Islet of Langerhans (tissue), 1 donor: ENCODE data around the gene NDRG3.
"Not testable (repeated sequence)": the region's sequence is repeated elsewhere in the genome, so short reads cannot be mapped to it uniquely, and the experiment has no call there.

Experiments used
- FAIRE-seq: peaks from one replicate; lab custom pipeline; 2011; peaks lifted over from hg19 to GRCh38; lab: Jason Lieb, UNC

The NDRG3 gene

GRCh38 chr20:36687850-36688249 lies 58.0 kb downstream of the NDRG3 start:
- FAIRE-seq, result no peak

DNA sequence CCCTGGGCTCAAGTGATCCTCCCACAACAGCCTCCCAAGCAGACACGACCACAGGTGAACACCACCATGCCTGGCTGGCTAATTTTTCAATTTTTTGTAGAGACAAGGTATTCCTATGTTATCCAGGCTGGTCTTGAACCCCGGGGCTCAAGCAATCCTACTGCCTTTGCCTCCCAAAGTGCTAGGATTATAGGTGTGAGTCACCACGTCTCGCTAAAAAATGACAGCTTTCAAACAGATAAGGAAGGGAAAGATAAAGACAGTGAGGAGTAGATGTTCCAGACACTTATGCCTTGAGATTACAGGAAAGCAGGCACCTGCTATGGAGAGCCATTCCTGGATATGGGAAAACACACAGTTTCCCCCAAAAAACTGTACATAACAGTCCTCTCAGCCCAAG lies 58.9 kb downstream of the NDRG3 start:
- FAIRE-seq, result no peak

DNA sequence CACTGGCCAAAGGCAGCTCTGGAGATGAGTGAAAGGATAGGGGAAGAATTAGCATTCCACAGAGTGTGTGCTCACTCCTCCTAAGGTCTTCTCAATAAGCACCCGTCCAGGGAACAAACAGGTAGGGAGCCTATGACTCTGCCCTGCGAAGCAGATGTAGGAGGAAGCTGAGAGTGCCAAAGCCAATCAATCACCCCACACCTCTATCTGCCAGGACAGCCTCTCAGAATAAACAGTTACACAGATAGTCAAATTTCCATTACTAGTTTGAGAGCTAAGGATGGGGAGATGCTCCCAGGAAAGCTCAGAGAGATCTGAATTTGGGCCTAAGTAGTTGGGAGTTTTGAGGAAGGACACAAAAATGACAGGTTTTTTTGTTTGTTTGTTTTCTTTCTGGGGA lies 59.4 kb downstream of the NDRG3 start:
- no peak for FAIRE-seq

- no peak for FAIRE-seq
These were observed 61.1 kb downstream of the NDRG3 start for GRCh38 chr20:36684747-36685146.

GRCh38 chr20:36682311-36682710 lies 63.6 kb downstream of the NDRG3 start:
- FAIRE-seq, result no peak

DNA sequence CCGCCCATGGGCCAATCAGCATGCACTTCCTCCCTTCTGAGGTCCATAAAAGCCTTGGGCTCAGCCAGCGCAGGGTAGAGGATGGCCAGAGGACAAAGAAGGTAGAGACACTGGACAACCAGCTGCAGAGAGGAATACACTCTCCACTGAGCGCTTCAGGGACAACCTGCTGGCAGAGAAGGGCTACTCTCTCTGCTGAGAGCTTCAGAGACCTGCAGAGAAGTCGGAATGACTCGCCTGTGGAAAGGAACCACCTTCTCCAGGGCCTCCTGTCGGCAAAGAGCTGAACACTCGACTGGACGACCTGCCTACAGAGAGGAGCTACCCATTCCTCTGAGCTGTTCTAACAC lies 68.5 kb downstream of the NDRG3 start:
- no peak for FAIRE-seq

DNA sequence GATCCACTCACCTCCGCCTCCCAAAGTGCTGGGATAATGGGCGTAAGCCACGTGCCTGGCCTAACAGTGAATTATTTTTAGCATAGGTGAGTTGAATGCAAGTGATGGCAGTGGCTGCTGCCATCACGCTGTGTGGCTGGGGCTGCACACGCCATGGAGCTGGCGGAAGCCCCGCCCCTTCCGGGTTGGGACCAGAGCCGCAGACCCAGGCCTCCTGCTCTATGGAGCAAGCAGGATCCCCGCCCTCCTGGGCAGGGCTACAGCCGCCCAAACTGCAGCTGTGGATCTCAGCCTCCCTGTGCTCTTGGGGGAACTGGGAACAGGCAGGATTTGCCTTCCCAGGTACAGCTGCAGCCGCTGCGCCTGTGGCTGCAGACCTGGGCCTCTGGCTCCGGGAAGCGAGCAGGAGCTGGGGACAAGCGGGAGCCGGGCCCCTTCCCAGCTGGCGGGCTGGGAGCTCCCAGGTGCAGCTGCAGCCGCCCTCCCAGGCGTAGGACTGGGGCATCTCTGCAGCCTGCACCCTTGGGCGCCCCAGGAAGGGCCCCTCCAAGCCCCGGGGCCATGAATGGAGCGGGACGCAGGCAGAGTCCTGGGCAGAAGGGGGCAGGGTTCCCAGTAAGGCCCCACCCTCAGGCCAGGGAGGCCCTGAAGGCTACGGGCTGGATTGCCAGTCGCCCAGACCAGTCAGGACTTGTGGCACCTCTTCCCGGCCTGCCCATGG lies 69.0 kb downstream of the NDRG3 start:
- FAIRE-seq, result no peak

- not testable (repeated sequence) for FAIRE-seq
These were observed 70.3 kb downstream of the NDRG3 start for GRCh38 chr20:36675545-36675944.

GRCh38 chr20:36672991-36673390 lies 72.9 kb downstream of the NDRG3 start:
- no peak for FAIRE-seq

- FAIRE-seq, result no peak
These were observed 75.1 kb downstream of the NDRG3 start for GRCh38 chr20:36670665-36671357.

GRCh38 chr20:36666181-36666740 lies 79.6 kb downstream of the NDRG3 start:
- FAIRE-seq, result no peak

- FAIRE-seq, result no peak
These were observed 82.9 kb downstream of the NDRG3 start for GRCh38 chr20:36663031-36663430.

- no peak for FAIRE-seq
These were observed 87.6 kb downstream of the NDRG3 start for GRCh38 chr20:36658300-36658699.

- FAIRE-seq, result no peak
These were observed 89.2 kb downstream of the NDRG3 start for GRCh38 chr20:36656733-36657132.

GRCh38 chr20:36655004-36655403 lies 90.9 kb downstream of the NDRG3 start:
- no peak for FAIRE-seq

- FAIRE-seq, result no peak
These were observed 91.4 kb downstream of the NDRG3 start for GRCh38 chr20:36654506-36654905.

GRCh38 chr20:36653456-36653855 lies 92.4 kb downstream of the NDRG3 start:
- no peak for FAIRE-seq

- no peak for FAIRE-seq
These were observed 98.4 kb downstream of the NDRG3 start for GRCh38 chr20:36647196-36648121.

- FAIRE-seq, result no peak
These were observed 99.2 kb downstream of the NDRG3 start for GRCh38 chr20:36646678-36647077.

GRCh38 chr20:36645998-36646397 lies 99.9 kb downstream of the NDRG3 start, which contains the start of gene SLA2:
Gene SLA2, minus strand, starts transcription at chr20:36646196. Its CDS starts 4,861 bp downstream, at chr20:36641335.
- no peak for FAIRE-seq

DNA sequence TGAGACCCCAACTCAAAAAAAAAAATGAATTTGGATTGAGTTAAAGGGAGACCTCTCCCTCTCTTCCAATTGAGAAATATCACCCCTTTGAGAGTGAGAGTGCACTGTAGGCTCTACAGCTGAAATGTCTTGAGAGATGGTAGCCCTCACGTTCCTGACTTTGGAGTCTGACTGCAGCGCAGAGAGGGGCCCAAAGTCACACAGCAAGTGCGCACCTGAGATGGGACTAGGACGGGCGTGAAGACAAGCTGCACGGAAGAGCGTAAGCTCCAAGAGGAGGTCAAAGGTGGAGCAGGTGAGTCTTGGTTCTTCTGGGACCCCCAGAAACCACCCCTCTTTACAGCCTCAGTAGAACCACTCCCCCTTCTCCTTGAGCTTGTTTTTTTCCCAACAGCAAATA lies 100.5 kb downstream of the NDRG3 start:
- FAIRE-seq, result no peak

DNA sequence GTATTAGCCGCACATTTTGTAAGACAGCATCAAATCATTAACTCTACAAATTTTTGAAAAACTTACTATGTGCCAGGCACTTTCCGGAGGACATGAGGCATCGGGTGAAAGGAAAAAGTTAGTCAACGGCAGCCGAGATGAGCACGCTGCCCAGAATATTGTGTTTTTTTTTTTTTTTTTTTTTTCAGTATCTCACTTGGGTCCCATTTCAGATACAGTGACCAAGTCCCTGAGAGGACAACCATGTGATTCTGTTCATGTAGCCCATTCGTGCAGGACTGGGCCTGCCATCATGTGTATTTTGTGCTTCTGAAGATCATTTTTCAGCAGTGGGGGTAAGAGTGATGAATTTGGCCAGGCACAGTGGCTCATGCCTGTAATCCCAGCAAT lies 101.2 kb downstream of the NDRG3 start:
- FAIRE-seq, result no peak
